Stimulated activated CD8-positive, alpha-beta memory T cell treated with anti-CD3 and anti-CD28 coated beads, Interleukin-15, amount 100 ng/mL, for 1 hour (primary cell): ENCODE measurements around the gene MTIF3.

Experiments used
- DNase-seq: peaks from one replicate; pipeline ENCODE4 v3.0.0-alpha.2; 2020; ENCODE audit warnings: low read depth

The MTIF3 gene

DNA sequence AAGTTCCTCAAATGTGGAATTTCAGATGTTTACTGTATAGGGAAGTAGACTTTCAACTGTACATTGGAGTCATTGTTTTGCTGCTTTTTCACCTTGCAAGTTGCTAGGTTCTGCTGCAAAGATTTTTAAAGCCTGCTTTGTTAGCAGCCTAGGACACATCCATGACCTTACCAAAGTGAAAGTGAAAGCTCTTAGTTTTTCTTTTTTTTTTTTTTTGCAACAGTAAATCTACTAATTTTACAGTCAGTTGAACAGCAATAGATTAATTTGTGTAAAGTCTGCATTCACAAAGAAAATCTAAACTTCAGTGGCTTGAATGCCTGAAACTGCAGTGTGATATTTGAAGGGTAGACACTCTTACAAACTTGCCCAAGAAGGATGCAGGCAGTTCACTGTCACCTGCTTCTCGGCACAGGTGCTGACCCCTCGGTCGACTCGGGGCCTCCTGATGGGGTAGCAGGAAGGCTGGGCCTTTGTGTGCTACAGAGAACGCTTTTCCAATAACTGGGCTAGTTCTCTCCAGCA is 5.0 kb upstream of the MTIF3 start:
- DNase-seq = no peak

DNA sequence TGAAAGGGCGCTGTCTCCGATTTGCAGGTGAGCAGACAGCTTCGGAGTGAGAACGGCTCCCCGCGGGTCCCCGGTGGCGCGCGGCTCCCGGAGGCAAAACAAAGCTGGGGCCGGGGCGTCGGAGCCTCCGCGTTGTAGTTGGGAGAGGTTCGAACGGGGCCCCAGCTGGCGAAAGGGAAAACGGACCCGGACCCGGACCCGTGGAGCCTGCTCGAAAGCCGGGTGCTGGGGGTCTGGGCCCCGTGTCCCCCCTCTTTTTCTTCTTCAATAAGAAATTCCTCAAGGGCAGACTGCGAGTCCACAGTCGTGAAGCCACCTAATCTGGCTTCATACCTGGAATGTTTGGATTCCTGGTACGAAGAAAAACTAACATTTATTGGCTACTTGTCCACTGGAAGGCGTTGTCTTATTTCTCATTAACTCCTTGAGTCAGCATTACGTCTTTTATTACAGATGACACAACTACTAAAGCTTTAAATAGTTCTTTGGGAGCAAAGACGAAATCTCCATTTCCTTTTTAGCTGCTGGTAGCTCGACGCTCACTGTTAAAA is 632 bp upstream of the MTIF3 start:
- DNase-seq = no peak

DNA sequence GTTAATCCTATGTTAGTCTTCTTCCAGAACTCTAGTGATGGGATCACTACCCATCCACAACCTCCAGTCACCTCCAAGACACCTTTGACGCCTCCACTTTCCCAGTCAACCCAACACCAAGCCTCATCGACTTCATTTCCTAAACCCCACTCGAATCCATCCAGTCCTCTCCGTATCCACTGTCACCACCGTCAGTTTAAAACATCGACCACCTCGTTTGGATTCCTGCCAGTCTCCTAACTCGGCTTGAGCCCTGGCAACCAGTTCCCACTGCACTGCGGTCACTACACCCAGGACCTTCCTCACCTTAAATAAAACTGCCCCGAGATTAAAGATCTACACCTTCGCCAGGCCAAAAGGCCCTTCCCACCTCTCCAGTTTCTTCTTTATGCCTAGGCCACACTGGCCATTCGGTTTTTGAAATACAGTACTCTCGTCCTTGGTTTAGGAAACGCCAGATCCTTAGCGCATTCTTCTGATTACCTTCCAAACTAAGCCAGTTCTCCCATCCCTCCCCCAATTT is 1.2 kb downstream of the MTIF3 start:
- DNase-seq = no peak

DNA sequence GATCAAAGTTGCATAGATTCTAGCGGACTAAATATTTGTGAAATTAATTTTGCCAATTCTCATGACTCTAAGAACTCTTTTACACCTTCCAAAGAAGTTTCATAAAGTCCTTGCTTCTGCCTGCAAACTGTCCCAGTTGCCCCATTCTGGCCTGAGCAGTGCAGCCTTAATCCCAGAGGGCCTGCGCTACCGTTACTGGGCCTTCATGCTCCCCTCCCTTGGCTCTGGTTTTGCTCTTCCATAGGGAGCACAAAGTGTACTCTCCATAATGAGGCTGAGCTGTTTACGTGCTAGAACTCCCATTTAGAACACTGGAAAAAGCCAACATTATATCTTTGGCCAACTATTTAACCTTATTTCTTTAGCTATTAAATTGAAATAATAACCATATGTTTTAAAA is 2.1 kb downstream of the MTIF3 start:
- DNase-seq = no peak

DNA sequence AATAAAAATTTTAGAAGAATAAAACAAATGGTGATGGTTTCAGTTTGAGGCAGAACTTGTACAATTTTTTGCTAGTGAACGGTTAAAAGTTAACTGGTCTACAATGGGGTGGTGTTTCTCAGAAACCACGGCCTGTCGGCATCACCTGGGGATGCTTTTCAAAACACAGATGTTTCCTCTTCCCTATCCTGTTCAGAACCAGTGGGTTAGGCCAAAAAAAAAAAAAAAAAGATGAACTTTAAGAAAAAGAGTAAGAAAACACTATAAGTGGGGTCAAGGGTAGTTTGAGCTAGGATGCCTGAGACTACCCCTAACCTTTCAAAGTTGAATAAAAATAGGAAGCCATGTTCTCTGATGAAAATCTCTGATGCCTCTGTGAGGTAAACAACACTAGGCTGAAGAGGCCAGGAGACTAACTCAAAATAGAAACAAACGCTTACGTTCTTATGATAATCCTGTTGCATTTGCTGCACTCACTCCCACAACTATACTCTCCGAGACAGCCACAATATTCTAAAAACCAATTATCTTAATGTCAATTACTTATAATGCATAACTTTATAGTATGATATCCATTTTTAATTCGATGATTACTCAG is 3.3 kb downstream of the MTIF3 start:
- DNase-seq = no peak

DNA sequence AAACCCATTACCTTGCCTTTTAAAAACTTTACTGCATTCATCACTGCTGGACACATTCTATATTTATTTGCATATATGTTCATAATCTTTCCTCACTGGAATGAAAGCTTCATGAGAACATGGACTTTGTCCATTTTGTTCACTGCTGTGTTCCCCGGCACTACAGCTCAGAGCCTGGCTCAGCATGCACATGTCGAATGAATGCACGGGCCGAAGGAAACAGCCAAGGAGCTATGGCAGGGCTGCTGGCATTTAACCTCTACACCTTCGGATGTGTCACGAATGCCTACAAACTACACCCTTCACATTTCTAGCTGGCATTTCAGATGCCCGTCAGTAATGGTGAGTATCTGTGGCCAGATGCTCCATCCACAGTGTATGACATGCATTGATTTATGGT is 7.6 kb downstream of the MTIF3 start:
- no peak for DNase-seq

DNA sequence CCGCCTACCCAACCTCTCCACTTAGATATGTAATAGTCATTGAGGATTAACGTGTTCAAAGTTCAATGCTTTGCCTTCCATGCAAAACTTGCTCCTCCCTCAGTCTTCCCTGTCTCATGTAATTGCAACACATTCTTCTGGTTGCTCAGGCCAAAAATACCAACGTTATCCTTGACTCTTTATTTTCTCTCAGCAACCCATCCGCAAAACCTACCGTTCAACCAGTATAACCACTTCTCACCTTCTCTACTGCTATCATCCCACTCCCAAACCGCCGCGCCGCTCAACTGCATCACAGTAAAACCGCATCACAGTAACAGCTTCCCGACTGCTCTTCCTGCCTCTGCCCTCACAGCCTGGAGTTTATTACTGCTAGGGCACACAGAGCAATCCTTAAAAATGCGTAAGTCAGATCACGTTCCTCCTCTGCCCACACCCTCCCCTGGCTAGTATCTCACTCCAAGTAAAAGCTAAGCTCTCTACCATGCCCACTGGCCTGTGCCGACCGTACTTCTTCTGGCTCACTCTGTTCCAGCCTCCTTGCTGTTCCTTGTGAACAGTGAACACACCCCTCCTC is 8.2 kb downstream of the MTIF3 start:
- no peak for DNase-seq

DNA sequence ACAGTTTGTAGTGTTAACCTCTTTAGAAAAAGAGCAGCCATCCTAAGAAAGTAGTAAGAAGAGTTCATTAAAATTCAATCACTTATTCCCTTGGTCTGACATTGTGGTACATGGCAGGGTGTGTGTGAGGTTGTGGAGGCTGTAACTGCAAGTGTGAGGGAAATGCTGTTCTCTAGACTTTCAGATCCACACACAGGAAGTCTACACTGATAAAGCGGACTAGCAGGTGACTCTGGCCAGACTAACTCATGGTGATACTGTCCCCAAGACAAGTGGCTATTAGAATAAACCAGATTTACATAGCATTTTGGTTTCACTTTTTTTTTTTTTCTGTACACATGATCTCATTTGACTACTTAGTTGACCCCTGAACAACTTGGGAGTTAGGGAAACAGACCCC is 10.0 kb downstream of the MTIF3 start:
- no peak for DNase-seq

DNA sequence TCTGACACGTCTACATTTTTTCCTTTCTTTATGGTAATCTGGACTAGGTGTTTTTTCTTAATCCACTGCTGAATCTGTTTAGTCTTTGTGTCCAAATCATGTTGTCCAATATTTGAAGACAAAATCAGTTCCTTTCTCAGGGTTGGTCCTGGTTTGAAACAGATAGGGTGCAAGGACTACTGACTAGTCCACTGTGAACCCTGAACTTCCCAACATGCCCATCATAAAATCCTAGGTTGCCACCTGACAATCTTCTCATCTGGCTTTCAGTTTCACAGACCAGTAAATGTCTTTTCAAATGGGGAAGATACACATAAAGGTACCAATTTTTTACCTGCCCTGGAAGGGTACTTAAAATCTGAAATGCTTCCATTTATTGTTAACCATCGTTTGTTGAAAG is 13.2 kb downstream of the MTIF3 start:
- DNase-seq = no peak

DNA sequence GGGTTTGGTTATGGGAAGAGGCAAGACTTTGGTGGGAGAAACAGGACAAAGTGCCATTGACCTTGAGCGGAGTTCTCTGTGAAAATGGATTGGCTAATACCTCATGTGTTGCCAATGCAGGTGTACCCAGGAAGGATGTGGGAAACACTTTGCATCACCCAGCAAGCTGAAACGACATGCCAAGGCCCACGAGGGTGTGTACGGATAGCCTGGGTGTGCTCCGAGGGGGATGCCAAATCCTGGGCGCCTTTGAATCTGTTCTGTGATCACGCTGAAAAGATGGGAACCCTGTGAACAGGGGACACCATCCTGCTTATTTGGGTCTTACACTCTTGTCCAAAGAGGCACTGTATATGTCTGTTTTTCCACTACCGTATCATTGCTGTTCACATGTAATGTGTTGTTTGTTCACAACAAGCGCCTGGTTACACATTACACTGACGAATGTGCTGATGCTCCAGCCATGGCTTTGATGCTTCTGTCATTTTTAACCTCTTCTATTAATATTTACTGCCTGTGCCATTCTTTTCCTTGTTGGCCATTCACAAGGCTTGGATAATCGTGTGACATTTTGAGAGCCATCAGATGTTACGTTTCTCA is 17.7 kb downstream of the MTIF3 start:
- DNase-seq = no peak

DNA sequence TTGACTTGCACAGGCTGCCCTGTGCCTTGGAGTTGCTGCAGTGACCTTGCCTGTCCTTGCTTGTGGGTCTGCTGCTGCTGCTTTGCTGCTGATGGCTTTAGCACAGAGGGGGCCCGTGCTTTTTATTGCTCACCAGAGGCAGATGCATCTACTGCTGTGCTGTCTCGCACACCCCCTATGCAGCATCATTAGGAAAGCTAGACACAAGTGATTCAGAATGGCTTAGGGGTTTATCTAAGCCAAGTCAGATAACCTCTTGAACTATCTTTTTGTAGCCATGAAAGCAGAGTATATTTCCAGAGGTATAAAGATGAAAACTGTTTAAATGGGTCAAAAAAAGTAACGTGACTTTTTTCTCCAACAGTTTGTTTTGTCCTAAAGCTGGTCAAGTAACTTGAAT is 18.2 kb downstream of the MTIF3 start:
- no peak for DNase-seq

DNA sequence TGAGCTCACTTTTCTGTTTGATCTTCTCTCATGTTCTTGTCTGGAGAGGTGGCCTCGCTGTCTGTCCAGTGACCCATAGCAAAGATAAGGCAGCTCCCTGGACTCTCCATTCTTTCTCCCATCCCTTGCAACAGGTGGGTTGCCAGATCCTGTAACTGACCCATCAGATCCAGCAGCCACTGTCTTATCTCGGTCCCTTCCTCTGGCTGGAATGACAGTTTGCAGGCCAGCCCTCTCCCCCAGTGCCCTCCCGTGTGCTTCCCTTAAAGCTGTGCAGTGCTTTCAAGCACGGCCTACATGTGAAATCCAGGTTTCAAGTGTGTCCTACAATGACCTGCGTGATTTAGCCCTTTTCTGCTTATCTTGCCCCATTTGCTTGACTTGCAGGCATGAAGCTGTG is 22.2 kb downstream of the MTIF3 start:
- no peak for DNase-seq

DNA sequence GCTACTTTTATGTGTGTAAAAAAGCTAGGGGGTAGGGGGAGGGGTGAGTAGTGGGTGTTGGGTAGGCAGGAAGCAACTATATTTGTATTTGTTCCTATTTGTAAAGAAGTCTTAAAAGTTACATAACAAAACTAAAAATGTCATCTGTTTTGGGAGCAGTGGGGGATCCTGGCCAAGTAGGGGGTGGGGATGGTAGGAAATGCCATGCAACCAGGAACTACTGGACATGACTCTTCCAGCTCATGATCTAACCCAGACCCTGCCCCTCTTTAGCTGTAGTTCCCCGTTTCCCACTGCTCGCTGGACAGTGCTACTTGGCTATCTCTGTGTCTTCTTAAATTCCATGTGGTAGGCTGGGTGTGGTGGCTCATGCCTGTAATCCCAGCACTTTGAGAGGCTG is 22.7 kb downstream of the MTIF3 start:
- no peak for DNase-seq

DNA sequence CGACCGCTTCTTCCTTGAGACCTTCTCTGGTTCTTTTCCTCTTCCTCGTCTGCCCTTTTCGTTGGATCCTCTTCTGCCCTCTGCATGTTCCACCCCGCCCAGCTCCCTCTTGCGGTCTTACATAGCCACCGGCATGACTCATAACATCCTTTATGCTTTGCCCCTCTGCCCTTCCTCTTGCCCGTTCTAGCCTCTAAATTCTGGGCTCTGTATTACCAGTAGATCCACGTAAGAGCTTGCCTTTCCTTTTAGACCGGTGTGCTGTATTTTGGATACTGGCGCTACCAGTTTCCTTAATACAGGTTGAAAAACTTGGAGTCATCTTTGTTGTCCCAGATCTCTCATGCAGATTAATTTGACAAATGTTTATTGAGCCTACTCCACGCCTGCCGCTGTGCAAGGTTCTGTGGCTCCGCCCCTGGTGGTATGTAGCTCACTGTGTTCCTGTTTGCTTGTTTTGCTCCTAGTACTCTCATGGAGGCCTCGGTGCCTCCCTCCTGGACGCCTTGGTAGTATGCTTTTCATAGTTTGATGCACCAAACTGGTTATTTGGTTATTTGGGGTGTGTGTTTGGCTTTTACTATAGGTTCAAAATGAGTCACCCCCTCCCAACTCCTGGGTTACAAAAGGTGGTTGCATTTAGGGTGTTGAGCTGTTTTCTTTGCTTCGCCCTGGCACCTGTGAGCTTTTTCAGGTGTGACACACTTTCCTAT is 24.3 kb downstream of the MTIF3 start:
- peak; percentile 53 for DNase-seq

DNA sequence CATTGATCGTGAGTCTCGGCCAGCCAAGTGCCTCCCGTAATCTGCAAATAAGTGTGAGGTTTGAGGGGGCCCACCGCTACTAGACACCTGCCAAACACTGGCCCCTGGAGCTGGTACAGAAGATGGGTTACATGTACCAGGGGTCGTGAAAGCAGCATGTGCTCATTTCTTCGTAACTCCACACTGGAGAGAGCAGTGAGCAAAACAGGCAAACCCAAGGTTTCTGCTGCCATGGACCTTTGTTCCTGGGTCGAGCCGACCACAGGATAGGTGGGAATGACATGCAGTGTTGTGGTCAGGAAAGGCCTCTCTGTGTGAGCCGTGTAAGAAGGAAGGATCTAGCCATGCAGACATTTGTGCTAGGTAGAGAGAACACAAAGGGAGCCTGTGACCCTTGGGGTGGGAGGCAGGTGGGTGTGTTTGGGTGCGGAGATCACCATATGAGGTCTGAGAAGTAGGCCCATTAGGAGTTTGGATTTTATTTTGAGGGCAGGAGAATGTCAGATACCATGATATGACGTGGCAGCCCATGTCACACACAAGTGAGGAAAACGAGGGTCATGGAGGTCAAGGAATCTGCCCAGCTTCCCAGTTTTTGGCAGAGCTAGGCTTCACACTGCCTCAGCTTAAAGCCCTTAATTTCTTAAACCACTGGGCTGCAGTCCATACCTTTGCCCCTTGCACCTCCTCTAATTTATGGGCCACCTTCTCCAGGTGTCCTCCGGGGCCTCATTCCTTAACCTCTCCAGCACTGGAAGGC is 25.0 kb downstream of the MTIF3 start:
- no peak for DNase-seq

DNA sequence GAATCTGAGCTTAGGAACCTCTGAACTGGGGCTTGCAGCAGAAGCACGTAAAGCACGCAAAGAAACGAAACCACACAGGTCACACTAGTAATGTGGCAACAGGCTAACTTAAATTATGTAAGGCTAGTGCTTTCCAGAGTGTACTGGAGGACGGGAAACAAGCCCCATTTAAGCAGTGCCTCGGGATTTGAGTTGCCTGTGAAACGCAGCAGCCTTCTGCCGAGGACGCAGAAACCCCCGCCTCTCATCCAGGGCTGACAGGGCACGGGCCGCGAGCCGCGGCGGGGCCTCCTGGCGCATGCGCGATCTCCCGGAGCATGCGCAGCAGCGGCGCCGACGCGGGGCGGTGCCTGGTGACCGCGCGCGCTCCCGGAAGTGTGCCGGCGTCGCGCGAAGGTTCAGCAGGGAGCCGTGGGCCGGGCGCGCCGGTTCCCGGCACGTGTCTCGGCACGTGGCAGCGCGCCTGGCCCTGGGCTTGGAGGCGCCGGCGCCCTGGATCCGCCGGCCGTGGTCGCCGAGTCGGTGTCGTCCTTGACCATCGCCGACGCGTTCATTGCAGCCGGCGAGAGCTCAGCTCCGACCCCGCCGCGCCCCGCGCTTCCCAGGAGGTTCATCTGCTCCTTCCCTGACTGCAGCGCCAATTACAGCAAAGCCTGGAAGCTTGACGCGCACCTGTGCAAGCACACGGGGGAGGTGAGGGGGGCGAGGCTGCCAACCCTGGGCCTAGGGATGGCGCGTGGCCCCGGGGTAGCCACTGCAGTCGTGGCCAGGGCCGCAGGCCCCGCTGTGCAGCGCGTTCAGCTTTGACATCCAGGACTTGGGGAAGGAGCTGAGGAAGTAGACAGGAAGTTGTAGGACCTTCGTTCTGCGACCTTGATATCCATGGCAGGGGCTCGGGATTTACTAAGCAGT is 25.9 kb downstream of the MTIF3 start, which contains the start of gene GTF3A:
Gene GTF3A (plus strand): TSS at position 374 of the 912 bp plus-strand sequence.
- peak; percentile 61 for DNase-seq

DNA sequence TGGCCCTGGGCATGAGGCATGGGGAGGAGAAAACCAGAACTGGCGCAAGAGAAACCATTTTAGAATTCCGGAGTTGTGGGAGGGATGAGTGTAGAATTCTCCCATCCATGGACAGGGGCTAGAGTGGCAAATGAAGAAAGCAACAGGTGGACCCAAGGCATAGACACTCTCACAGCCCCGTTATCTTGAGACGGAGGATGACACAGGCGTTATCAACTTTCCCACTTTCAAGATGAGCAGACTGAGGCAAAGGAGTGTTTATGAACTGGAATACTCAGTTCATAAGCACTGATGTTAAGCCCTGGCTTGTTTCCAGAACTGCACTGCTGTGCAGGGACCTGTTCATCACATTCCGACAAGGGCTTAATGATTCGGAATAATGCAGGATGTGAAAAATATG is 27.0 kb downstream of the MTIF3 start:
- DNase-seq = no peak

DNA sequence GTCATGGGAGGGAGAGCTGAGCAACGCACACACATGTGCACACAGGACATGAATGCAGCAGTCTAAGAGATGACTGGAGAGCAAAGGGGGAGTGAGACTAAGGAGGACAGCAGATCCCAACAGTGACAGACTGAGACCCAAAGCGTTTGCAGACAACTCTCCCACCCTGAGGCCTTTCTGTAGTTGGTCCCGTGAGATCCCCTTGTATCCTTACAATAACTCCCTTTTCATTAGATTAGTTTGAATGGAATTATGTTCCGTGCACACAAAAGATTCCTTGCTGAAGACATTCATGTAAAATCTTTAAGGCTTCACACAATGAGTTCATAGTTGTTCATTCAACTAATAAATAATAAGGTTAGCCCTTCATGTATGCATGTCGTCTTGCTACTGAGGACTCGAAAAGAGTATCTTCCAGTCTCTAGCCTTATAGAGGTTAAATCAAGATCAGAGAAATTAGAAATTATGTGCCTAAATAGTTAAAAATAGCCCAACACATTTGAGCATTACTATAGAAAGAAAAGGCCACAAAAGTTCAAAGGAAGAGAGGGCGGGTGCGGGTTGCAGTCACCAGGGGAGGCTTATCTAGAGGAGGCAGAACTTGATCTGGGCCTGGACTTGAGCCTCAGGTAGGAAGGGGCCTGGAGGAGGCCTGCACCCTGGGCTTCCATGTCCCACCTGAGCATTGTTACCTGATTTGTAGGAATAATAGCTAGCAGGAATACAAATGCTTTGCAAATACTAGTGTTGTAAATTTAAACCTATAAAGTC is 29.1 kb downstream of the MTIF3 start:
- DNase-seq = no peak

DNA sequence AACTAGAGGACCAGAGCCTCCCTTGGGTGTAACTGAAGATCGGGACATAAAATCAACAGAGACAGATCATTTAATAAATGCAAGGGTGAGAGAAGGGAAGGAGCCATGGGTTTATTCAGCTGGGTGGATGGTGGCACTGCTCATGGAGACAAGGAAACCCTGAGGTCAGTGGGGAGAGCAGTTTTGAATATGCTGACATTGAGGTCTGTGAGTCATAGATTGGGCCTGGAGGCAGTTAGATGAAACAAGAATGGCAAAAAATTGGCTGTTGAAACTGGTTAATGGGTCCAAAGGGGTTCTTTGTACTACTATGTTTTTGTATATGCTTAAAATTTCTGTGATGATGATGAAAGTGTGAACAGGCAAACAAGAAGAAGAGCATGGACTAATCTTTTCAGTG is 31.0 kb downstream of the MTIF3 start:
- DNase-seq = no peak

DNA sequence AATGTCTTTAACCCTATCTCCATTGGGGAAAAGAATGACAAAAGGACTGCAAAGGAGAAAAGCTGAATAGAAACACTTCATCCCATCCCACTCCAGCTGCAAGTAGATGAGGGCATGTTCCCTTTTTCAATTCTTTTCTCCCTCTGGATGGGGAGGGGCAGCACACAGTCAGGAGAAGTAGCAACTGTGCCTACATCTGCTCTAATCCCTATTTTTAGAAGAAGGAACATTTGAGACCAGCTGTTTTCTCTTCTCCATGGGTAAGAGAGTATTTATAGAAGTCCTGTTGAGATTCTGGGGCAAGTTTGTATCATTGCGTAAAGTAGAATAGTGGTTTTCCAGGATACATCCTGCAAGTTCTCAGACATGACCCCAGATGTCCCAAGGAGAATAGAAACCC is 35.2 kb downstream of the MTIF3 start:
- no peak for DNase-seq
